Ascending aorta (tissue), 2 donors: Measurements from ENCODE around the gene SPARCL1. TPM values are rescaled to one million over a fixed set of nuclear protein-coding genes. Genes with fewer than 3 reads are reported as not detected.

Experiments
- DNase-seq, 2 donors: peaks; one replicate each; pipeline ENCODE4 v3.0.0-alpha.2; 2019; ENCODE audit warnings: low spot score in 2 of 2
- H3K27ac ChIP-seq, 2 donors: fragments of 200-600 bp; sonication (generic); one replicate each; pipeline ENCODE4 v1.5.1; 2016 to 2017; ENCODE audit warnings: mild to moderate bottlenecking in 1 of 2
- H3K27me3 ChIP-seq: fragments of 200-600 bp; sonication (generic); one replicate; pipeline ENCODE4 v1.5.1; 2017
- H3K36me3 ChIP-seq, 2 donors: fragments of 200-600 bp; sonication (generic); one replicate each; pipeline ENCODE4 v1.5.1; 2016
- H3K4me1 ChIP-seq, 2 donors: fragments of 200-600 bp; sonication (generic); one replicate each; pipeline ENCODE4 v1.5.1; 2016 to 2017; ENCODE audit warnings: mild to moderate bottlenecking in 1 of 2
- H3K4me3 ChIP-seq, 2 donors: fragments of 200-600 bp; sonication (generic); one replicate each; pipeline ENCODE4 v1.5.1; 2016 to 2017; ENCODE audit warnings: mild to moderate bottlenecking in 1 of 2
- H3K9me3 ChIP-seq, 2 donors: fragments of 200-600 bp; sonication (generic); one replicate each; pipeline ENCODE4 v1.5.1; 2016
- intact Hi-C: fragments of 100-400 bp; cut with DNase I; formaldehyde crosslinking; loops from one replicate; pipeline ENCODE4 v1.15.1; 2023
- total RNA-seq: library from RNA; depleted of rRNA; stranded (reverse); fragments of >200 nt; gene quantifications from one replicate; pipeline ENCODE4 v1.1.0, GENCODE V29; 2016
- TF ChIP-seq, protein P1 (sequence below), 3 experiments: fragments of 200-600 bp in 2 of 3; fragments of 450-650 bp in 1 of 3; sonication (generic) in 2 of 3; IDR thresholded peaks; one replicate each; pipeline ENCODE4 v1.5.1; 2016 to 2019; ENCODE audit warnings: antibody characterized with exemption in 3 of 3, mild to moderate bottlenecking in 1 of 3, moderate library complexity in 1 of 3

Gene SPARCL1
- total RNA-seq, 1 donor from 2014 or later: 830 TPM

GRCh38 chr4:87511500-87511899 is 17.7 kb downstream of the SPARCL1 start:
- H3K27ac ChIP-seq: peak overlapping the region; percentile 44 to 51
- no peak for DNase-seq
- intact Hi-C loops: no loop called here
- TF ChIP-seq, protein P1, sequence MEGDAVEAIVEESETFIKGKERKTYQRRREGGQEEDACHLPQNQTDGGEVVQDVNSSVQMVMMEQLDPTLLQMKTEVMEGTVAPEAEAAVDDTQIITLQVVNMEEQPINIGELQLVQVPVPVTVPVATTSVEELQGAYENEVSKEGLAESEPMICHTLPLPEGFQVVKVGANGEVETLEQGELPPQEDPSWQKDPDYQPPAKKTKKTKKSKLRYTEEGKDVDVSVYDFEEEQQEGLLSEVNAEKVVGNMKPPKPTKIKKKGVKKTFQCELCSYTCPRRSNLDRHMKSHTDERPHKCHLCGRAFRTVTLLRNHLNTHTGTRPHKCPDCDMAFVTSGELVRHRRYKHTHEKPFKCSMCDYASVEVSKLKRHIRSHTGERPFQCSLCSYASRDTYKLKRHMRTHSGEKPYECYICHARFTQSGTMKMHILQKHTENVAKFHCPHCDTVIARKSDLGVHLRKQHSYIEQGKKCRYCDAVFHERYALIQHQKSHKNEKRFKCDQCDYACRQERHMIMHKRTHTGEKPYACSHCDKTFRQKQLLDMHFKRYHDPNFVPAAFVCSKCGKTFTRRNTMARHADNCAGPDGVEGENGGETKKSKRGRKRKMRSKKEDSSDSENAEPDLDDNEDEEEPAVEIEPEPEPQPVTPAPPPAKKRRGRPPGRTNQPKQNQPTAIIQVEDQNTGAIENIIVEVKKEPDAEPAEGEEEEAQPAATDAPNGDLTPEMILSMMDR (IDR thresholded peaks at IDR 0.05): no peak
- peaks cover 6 to 28% of the 10 kb centered on the region in 2 donors for H3K4me1 ChIP-seq
- H3K9me3 ChIP-seq: no peaks in the 10 kb centered on the region
- H3K36me3 ChIP-seq: peaks cover 28 to 62% of the 10 kb centered on the region in 2 donors
- H3K4me3 ChIP-seq: no peak overlapping the region
- H3K27me3 ChIP-seq: no peaks in the 10 kb centered on the region

- peaks cover 28 to 68% of the 10 kb centered on the region in 2 donors for H3K36me3 ChIP-seq
- no peaks in the 10 kb centered on the region for H3K9me3 ChIP-seq
- peaks cover 6 to 35% of the 10 kb centered on the region in 2 donors for H3K4me1 ChIP-seq
- no peak overlapping the region for H3K4me3 ChIP-seq
- intact Hi-C loops: no loop called here
- TF ChIP-seq, protein P1 (IDR thresholded peaks at IDR 0.05): no peak
- H3K27ac ChIP-seq: peak overlapping the region; percentile 50 to 51
- DNase-seq: no peak
- no peaks in the 10 kb centered on the region for H3K27me3 ChIP-seq
Measured at GRCh38 chr4:87510747-87511146, 18.4 kb downstream of the SPARCL1 start.

- peaks cover 36 to 68% of the 10 kb centered on the region in 2 donors for H3K36me3 ChIP-seq
Measured at GRCh38 chr4:87506974-87507701, 22.0 kb downstream of the SPARCL1 start.

GRCh38 chr4:87505862-87506261 is 23.3 kb downstream of the SPARCL1 start:
- peak overlapping the region; percentile 88 to 93 for H3K27ac ChIP-seq
- no peaks in the 10 kb centered on the region for H3K27me3 ChIP-seq
- DNase-seq: no peak
- peaks cover 31 to 57% of the 10 kb centered on the region in 2 donors for H3K36me3 ChIP-seq
- TF ChIP-seq, protein P1 (IDR thresholded peaks at IDR 0.05): no peak
- H3K9me3 ChIP-seq: no peaks in the 10 kb centered on the region
- H3K4me3 ChIP-seq: no peak overlapping the region
- intact Hi-C loops: loop anchor here (5.0 kb wide), 1 partner anchor 116 kb away; no protein-coding TSS in a partner anchor
- peaks cover 13 to 29% of the 10 kb centered on the region in 2 donors for H3K4me1 ChIP-seq

More at GRCh38 chr4:87506974-87507701, 22.0 kb downstream of the SPARCL1 start:
- no peaks in the 10 kb centered on the region for H3K9me3 ChIP-seq
- H3K4me3 ChIP-seq: no peak overlapping the region
- TF ChIP-seq, protein P1 (IDR thresholded peaks at IDR 0.05): no peak
- intact Hi-C loops: loop anchor here (1.0 to 5.0 kb wide), 2 partner anchors 18 to 115 kb away; no protein-coding TSS in a partner anchor
- H3K27me3 ChIP-seq: no peaks in the 10 kb centered on the region
- H3K27ac ChIP-seq: peak overlapping the region; percentile 88 to 93
- peaks cover 13 to 36% of the 10 kb centered on the region in 2 donors for H3K4me1 ChIP-seq
- DNase-seq: no peak

GRCh38 chr4:87502580-87503238 is 26.5 kb downstream of the SPARCL1 start:
- H3K27ac ChIP-seq: peak overlapping the region; percentile 27 to 65
- no peak for DNase-seq
- H3K4me1 ChIP-seq: peaks cover 16 to 37% of the 10 kb centered on the region in 2 donors
- peaks cover 47 to 48% of the 10 kb centered on the region in 2 donors for H3K36me3 ChIP-seq
- TF ChIP-seq, protein P1 (IDR thresholded peaks at IDR 0.05): no peak
- H3K27me3 ChIP-seq: no peaks in the 10 kb centered on the region
- no peak overlapping the region for H3K4me3 ChIP-seq
- intact Hi-C loops: no loop called here
- H3K9me3 ChIP-seq: no peaks in the 10 kb centered on the region
